HEK293T (cell line): ENCODE data around the gene ADAMTS13.

ENCODE experiments used
- ARNT ChIP-seq: fragments of 450-650 bp; IDR thresholded peaks from 2 replicates; pipeline ENCODE4 v1.6.1; 2017; ENCODE audit warnings: mild to moderate bottlenecking
- BHLHE40 ChIP-seq: fragments of 450-650 bp; IDR thresholded peaks from 2 replicates; pipeline ENCODE4 v1.6.1; 2016; ENCODE audit warnings: mild to moderate bottlenecking, moderate library complexity, borderline replicate concordance
- ELF4 ChIP-seq: fragments of 450-650 bp; IDR thresholded peaks from 2 replicates; pipeline ENCODE4 v1.6.1; 2017; ENCODE audit warnings: antibody characterized with exemption
- FOXA1 ChIP-seq: fragments of 450-650 bp; IDR thresholded peaks from 2 replicates; pipeline ENCODE4 v1.6.1; 2016; ENCODE audit warnings: mild to moderate bottlenecking
- FOXM1 ChIP-seq: fragments of 450-650 bp; IDR thresholded peaks from 2 replicates; pipeline ENCODE4 v1.6.1; 2017; ENCODE audit warnings: mild to moderate bottlenecking, borderline replicate concordance
- HDGF ChIP-seq: fragments of 450-650 bp; IDR thresholded peaks from 2 replicates; pipeline ENCODE4 v1.6.1; 2017; ENCODE audit warnings: antibody characterized with exemption, borderline replicate concordance
- NFRKB ChIP-seq: fragments of 450-650 bp; IDR thresholded peaks from 2 replicates; pipeline ENCODE4 v1.6.1; 2016; ENCODE audit warnings: mild to moderate bottlenecking, moderate library complexity
- SP1 ChIP-seq: fragments of 450-650 bp; IDR thresholded peaks from 2 replicates; pipeline ENCODE4 v1.6.1; 2017
- SUZ12 ChIP-seq: fragments of 450-650 bp; IDR thresholded peaks from 2 replicates; pipeline ENCODE4 v1.6.1; 2016; ENCODE audit warnings: mild to moderate bottlenecking
- TARDBP ChIP-seq: fragments of 450-650 bp; IDR thresholded peaks from 2 replicates; pipeline ENCODE4 v1.6.1; 2016
- ZNF384 ChIP-seq: fragments of 450-650 bp; IDR thresholded peaks from 2 replicates; pipeline ENCODE4 v1.6.1; 2016
- TF ChIP-seq, protein P1 (sequence below): fragments of 450-650 bp; IDR thresholded peaks from 2 replicates; pipeline ENCODE4 v1.6.1; 2016

DNA sequence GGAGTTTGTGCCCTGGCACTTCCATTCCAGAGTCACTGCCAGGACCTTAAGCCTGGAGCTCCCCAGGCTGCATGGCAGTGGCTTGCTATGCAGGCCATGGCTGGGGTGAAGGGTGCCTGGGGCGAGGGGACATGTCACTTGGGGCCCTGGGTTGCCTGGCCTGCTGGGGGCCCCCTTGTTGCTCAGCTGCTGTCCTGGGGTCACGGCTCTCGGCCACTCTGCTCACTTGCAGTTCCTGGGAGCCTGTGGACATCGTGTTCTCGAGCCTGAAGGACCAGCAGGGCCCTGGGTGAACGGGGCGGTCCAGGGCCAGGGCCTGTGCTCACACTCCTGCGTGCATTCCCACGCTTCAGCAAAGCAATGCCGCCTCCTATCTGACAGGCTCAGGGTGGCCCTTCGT, 71.3 kb downstream of the ADAMTS13 start:
- no peak for TF ChIP-seq BHLHE40
- TF ChIP-seq SP1: no peak
- no peak for TF ChIP-seq ARNT
- TF ChIP-seq FOXA1: no peak
- no peak for TF ChIP-seq NFRKB
- TF ChIP-seq FOXM1: no peak
- TF ChIP-seq HDGF: no peak
- no peak for TF ChIP-seq ELF4
- TF ChIP-seq ZNF384: no peak
- no peak for TF ChIP-seq SUZ12
- TF ChIP-seq, protein P1, sequence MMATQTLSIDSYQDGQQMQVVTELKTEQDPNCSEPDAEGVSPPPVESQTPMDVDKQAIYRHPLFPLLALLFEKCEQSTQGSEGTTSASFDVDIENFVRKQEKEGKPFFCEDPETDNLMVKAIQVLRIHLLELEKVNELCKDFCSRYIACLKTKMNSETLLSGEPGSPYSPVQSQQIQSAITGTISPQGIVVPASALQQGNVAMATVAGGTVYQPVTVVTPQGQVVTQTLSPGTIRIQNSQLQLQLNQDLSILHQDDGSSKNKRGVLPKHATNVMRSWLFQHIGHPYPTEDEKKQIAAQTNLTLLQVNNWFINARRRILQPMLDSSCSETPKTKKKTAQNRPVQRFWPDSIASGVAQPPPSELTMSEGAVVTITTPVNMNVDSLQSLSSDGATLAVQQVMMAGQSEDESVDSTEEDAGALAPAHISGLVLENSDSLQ: no peak
- TF ChIP-seq TARDBP: no peak
